ENCODE results near the gene EML6.
"Not testable (repeated sequence)": the region's sequence is repeated elsewhere in the genome, so short reads cannot be mapped to it uniquely, and the experiment has no call there.

EML6 gene

GRCh38 chr2:54979321-54980044 is 256.0 kb downstream of the EML6 start:
- no peak for DNase-seq (ENCODE audit: extremely low read depth in 1 of 2, low read depth in 1 of 2)

GRCh38 chr2:54981385-54981784 is 257.9 kb downstream of the EML6 start:
- DNase-seq (ENCODE audit: extremely low read depth in 1 of 2, low read depth in 1 of 2) = no peak

- no peak for DNase-seq (ENCODE audit: extremely low read depth in 1 of 2, low read depth in 1 of 2)
Observed at GRCh38 chr2:54983345-54984220, 260.1 kb downstream of the EML6 start.

GRCh38 chr2:54984476-54984875 is 261.0 kb downstream of the EML6 start:
- DNase-seq (ENCODE audit: extremely low read depth in 1 of 2, low read depth in 1 of 2) = no peak

- no peak for DNase-seq (ENCODE audit: extremely low read depth in 1 of 2, low read depth in 1 of 2)
Observed at GRCh38 chr2:54986264-54986663, 262.8 kb downstream of the EML6 start.

GRCh38 chr2:54988612-54989011 is 265.1 kb downstream of the EML6 start:
- no peak for DNase-seq (ENCODE audit: extremely low read depth in 1 of 2, low read depth in 1 of 2)

- not testable (repeated sequence) for DNase-seq (ENCODE audit: extremely low read depth in 1 of 2, low read depth in 1 of 2)
Observed at GRCh38 chr2:54990694-54991093, 267.2 kb downstream of the EML6 start.

- DNase-seq (ENCODE audit: extremely low read depth in 1 of 2, low read depth in 1 of 2) = no peak
Observed at GRCh38 chr2:54995553-54995952, 272.1 kb downstream of the EML6 start.

- no peak for DNase-seq (ENCODE audit: extremely low read depth in 1 of 2, low read depth in 1 of 2)
Observed at GRCh38 chr2:54997826-54998225, 274.4 kb downstream of the EML6 start.

- DNase-seq (ENCODE audit: extremely low read depth in 1 of 2, low read depth in 1 of 2) = no peak
Observed at GRCh38 chr2:54999182-54999581, 275.7 kb downstream of the EML6 start.

GRCh38 chr2:55000341-55000740 is 276.9 kb downstream of the EML6 start:
- DNase-seq (ENCODE audit: extremely low read depth in 1 of 2, low read depth in 1 of 2) = no peak

GRCh38 chr2:55001716-55002115 is 278.3 kb downstream of the EML6 start:
- no peak for DNase-seq (ENCODE audit: extremely low read depth in 1 of 2, low read depth in 1 of 2)

GRCh38 chr2:55003706-55004639 is 280.5 kb downstream of the EML6 start:
- no peak for DNase-seq (ENCODE audit: extremely low read depth in 1 of 2, low read depth in 1 of 2)

- DNase-seq (ENCODE audit: extremely low read depth in 1 of 2, low read depth in 1 of 2) = no peak
Observed at GRCh38 chr2:55006306-55006705, 282.8 kb downstream of the EML6 start.

- no peak for DNase-seq (ENCODE audit: extremely low read depth in 1 of 2, low read depth in 1 of 2)
Observed at GRCh38 chr2:55009277-55010060, 286.0 kb downstream of the EML6 start.

GRCh38 chr2:55010149-55010591 is 286.7 kb downstream of the EML6 start:
- no peak for DNase-seq (ENCODE audit: extremely low read depth in 1 of 2, low read depth in 1 of 2)

GRCh38 chr2:55010915-55011314 is 287.5 kb downstream of the EML6 start:
- DNase-seq (ENCODE audit: extremely low read depth in 1 of 2, low read depth in 1 of 2) = no peak

GRCh38 chr2:55011831-55012671 is 288.6 kb downstream of the EML6 start:
- no peak for DNase-seq (ENCODE audit: extremely low read depth in 1 of 2, low read depth in 1 of 2)

Data from stimulated activated CD8-positive, alpha-beta memory T cell treated with anti-CD3 and anti-CD28 coated beads, Interleukin-7, amount 100 ng/mL, for 48 hours (primary cell).